ENCODE results near the gene XRCC3. TPM values are rescaled to one million over a fixed set of nuclear protein-coding genes. Genes with fewer than 3 reads are reported as not detected.

Gene XRCC3
- total and polyA plus RNA-seq, 12 donors = 1.0 to 4.4 (median 3.0) TPM

DNA sequence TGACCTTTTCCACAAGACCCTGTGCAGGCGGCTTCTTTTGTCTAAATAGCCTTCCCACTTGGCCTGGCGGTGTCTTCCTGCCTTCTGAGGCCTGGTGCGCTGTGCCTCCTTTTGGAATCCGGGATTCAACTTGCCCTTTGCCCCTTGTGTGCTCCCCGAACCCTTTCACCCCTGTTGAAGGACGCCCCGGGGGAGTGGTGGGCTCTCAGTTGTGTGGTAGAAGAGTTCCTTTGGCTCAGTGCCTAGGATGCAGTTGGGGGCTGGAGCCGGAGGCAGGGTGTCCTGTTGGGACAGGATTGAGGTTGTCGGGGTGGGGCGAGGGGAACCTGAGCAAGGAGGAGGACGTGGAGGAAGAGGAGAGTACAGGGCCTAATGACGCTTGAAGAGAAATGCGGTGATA lies 51.7 kb downstream of the XRCC3 start:
- intact Hi-C loops (cut with DNase I) = no loop called here
- H3K9me3 ChIP-seq = no peaks in the 10 kb centered on the region
- H3K4me3 ChIP-seq = no peak overlapping the region
- TF ChIP-seq, protein P1, sequence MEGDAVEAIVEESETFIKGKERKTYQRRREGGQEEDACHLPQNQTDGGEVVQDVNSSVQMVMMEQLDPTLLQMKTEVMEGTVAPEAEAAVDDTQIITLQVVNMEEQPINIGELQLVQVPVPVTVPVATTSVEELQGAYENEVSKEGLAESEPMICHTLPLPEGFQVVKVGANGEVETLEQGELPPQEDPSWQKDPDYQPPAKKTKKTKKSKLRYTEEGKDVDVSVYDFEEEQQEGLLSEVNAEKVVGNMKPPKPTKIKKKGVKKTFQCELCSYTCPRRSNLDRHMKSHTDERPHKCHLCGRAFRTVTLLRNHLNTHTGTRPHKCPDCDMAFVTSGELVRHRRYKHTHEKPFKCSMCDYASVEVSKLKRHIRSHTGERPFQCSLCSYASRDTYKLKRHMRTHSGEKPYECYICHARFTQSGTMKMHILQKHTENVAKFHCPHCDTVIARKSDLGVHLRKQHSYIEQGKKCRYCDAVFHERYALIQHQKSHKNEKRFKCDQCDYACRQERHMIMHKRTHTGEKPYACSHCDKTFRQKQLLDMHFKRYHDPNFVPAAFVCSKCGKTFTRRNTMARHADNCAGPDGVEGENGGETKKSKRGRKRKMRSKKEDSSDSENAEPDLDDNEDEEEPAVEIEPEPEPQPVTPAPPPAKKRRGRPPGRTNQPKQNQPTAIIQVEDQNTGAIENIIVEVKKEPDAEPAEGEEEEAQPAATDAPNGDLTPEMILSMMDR (IDR thresholded peaks at IDR 0.05) = no peak
- H3K36me3 ChIP-seq = peaks cover 0 to 100% (median 59%) of the 10 kb centered on the region in 9 donors
- H3K27ac ChIP-seq = no peak overlapping the region
- WGBS, 2 donors = 86 to 87% methylated on average over 13 of the region's 13 CpGs
- H3K4me1 ChIP-seq = peaks cover 0 to 6% (median 0%) of the 10 kb centered on the region in 9 donors
- H3K27me3 ChIP-seq = no peaks in the 10 kb centered on the region
- ATAC-seq (peak in 1 of 8 donors; percentile 9), DNase-seq (no peak)

DNA sequence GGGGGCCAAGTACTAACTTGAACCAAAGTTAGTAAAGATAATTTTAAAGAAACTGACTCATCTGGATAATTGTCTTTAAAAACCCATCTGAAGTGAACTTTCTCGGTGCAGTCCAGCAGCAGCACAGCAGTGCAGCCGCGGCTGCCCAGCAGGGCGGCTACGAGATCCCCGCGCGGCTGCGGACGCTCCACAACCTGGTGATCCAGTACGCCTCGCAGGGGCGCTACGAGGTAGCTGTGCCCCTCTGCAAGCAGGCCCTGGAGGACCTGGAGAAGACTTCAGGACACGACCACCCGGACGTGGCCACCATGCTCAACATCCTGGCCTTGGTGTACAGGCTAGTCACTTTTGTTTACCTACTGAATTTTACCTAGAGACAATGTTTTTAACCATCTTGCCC lies 52.7 kb downstream of the XRCC3 start:
- Histone ChIP-seq H3K4me3 (no peak overlapping the region), H3K4me1 (peaks cover 0 to 10% (median 5%) of the 10 kb centered on the region in 9 donors), H3K9me3 (no peaks in the 10 kb centered on the region), H3K36me3 (peaks cover 0 to 100% (median 61%) of the 10 kb centered on the region in 9 donors), H3K27me3 (no peaks in the 10 kb centered on the region), H3K27ac (no peak overlapping the region)
- ATAC-seq = peak in 1 of 8 donors; percentile 47
- DNase-seq = no peak
- TF ChIP-seq, protein P1 (IDR thresholded peaks at IDR 0.05) = no peak
- intact Hi-C loops (cut with DNase I) = no loop called here
- 97% methylated on average over 17 of the region's 17 CpGs for WGBS, 2 donors

DNA sequence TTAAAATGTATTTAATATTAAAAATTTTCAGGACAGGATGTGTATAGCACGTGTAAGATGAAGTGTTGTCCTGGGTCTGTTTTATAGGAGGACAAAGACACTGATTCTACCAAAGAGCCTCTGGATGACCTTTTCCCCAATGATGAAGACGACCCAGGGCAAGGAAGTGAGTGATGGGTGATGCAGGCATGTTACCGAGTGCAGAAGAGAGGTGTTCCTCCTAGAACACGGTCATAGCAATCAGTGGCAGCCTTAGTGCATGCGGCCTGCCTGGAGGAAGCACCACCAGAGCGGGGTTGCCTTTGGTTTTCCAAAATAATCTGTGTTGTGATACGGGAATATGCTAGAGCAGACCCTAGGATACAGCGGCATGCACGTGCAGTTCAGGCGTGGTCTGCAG lies 53.2 kb downstream of the XRCC3 start:
- intact Hi-C loops (cut with DNase I) = no loop called here
- Histone ChIP-seq H3K36me3 (peaks cover 0 to 100% (median 63%) of the 10 kb centered on the region in 9 donors), H3K27me3 (no peaks in the 10 kb centered on the region), H3K9me3 (no peaks in the 10 kb centered on the region), H3K27ac (no peak overlapping the region), H3K4me1 (peaks cover 0 to 15% (median 9%) of the 10 kb centered on the region in 9 donors), H3K4me3 (no peak overlapping the region)
- DNase-seq (no peak), ATAC-seq (no peak)
- TF ChIP-seq, protein P1 (IDR thresholded peaks at IDR 0.05) = no peak
- 85 to 86% methylated on average over 10 of the region's 10 CpGs for WGBS, 2 donors

DNA sequence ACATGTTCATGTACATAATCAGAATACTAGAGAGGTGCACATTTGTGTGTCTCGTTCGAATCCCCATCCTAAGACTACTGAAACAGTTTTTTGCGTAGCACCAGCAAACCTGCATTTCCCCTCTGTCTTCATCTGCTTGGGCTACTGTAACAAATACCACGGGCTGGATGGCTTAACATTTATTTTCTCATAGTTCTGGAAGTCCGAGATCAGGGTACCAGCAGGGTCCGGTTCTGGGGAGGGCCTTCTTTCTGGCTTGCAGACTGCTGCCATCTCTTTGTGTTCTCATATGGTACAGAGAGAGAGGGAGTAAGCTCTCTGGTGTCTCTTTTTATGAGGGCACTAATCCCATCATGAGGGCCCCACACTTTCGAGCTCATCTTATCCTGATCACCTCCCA lies 55.6 kb downstream of the XRCC3 start:
- H3K36me3 ChIP-seq = peaks cover 3 to 100% (median 77%) of the 10 kb centered on the region in 9 donors
- peaks cover 2 to 34% (median 20%) of the 10 kb centered on the region in 9 donors for H3K4me1 ChIP-seq
- no peaks in the 10 kb centered on the region for H3K9me3 ChIP-seq
- intact Hi-C loops (cut with DNase I) = no loop called here
- DNase-seq = no peak
- ATAC-seq = no peak
- H3K4me3 ChIP-seq = no peak overlapping the region
- H3K27me3 ChIP-seq = no peaks in the 10 kb centered on the region
- WGBS, 2 donors = 86 to 98% methylated on average over 7 of the region's 7 CpGs
- no peak overlapping the region for H3K27ac ChIP-seq
- TF ChIP-seq, protein P1 (IDR thresholded peaks at IDR 0.05) = no peak
